ENCODE results near the gene CALML3. TPM values are rescaled to one million over a fixed set of nuclear protein-coding genes. Genes with fewer than 3 reads are reported as not detected.

CALML3 gene
- total RNA-seq, 1 donor = not detected

DNA sequence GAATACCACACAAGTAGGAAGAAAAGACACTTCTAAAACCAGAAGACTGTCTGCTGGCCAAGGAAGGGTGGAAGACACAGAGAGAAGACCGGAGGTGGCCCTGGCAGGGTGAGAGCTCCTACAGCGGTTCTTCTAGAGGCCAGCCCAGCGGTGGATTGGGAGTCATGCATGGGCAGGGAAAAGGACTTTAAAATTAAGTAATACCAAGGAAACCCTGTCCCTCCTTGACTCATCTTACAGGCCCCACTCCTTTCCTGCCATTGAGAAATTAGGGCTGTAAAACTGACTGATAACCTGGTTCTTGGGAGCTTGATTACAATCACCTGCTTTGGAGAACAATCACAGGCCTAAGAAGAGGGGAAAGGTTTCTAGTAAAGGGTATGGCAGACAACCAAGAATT lies 16.1 kb downstream of the CALML3 start:
- no peak overlapping the region for H3K4me3 ChIP-seq (ENCODE audit: insufficient read depth, low read length)
- no peak overlapping the region for H2AFZ ChIP-seq (ENCODE audit: low read length)
- no peak for DNase-seq (ENCODE audit: insufficient read length, low spot score, missing footprints)
- H3K27me3 ChIP-seq (ENCODE audit: insufficient read depth, low read length) = no peaks in the 10 kb centered on the region
- TF ChIP-seq, protein P1, sequence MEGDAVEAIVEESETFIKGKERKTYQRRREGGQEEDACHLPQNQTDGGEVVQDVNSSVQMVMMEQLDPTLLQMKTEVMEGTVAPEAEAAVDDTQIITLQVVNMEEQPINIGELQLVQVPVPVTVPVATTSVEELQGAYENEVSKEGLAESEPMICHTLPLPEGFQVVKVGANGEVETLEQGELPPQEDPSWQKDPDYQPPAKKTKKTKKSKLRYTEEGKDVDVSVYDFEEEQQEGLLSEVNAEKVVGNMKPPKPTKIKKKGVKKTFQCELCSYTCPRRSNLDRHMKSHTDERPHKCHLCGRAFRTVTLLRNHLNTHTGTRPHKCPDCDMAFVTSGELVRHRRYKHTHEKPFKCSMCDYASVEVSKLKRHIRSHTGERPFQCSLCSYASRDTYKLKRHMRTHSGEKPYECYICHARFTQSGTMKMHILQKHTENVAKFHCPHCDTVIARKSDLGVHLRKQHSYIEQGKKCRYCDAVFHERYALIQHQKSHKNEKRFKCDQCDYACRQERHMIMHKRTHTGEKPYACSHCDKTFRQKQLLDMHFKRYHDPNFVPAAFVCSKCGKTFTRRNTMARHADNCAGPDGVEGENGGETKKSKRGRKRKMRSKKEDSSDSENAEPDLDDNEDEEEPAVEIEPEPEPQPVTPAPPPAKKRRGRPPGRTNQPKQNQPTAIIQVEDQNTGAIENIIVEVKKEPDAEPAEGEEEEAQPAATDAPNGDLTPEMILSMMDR (IDR thresholded peaks at IDR 0.05; ENCODE audit: extremely low read depth, low read depth, low read length) = no peak
- H3K79me2 ChIP-seq (ENCODE audit: insufficient read depth, low read length) = no peaks in the 10 kb centered on the region
- no peaks in the 10 kb centered on the region for H3K9me3 ChIP-seq (ENCODE audit: low read depth, low read length)
- H3K27ac ChIP-seq (ENCODE audit: low read depth, low read length) = no peak overlapping the region
- H3K36me3 ChIP-seq (ENCODE audit: insufficient read depth, low read length) = no peaks in the 10 kb centered on the region
- H3K4me1 ChIP-seq (ENCODE audit: insufficient read depth, low read length) = peaks cover 13% of the 10 kb centered on the region
- no peak overlapping the region for H3K4me2 ChIP-seq (ENCODE audit: insufficient read depth, low read length)
- H4K20me1 ChIP-seq (ENCODE audit: insufficient read depth, low read length) = no peaks in the 10 kb centered on the region

- H3K79me2 ChIP-seq (ENCODE audit: insufficient read depth, low read length) = no peaks in the 10 kb centered on the region
These were observed 17.3 kb downstream of the CALML3 start for GRCh38 chr10:5542100-5542499.

DNA sequence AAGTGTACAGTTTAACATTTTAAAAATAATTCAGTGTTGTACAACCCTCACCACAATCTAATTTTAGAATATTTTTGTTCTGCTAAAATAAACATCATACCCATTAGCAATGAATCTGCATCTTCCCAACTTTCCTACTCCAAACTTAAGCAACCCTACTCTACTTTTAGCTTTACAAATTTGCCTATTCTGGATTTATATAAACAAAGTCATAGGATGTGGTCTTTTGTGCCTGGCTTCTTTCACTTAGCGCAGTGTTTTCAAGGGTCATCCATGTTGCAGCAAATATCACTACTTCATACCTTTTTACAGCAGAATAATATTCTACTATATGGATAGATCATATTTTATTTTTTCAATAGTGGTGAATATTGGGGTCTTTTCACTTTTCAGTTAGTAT lies 18.9 kb downstream of the CALML3 start:
- DNase-seq (ENCODE audit: insufficient read length, low spot score, missing footprints) = peak; percentile 34
- H3K27ac ChIP-seq (ENCODE audit: low read depth, low read length) = no peak overlapping the region
- TF ChIP-seq, protein P1 (IDR thresholded peaks at IDR 0.05; ENCODE audit: extremely low read depth, low read depth, low read length) = no peak
- H3K9me3 ChIP-seq (ENCODE audit: low read depth, low read length) = no peaks in the 10 kb centered on the region
- no peaks in the 10 kb centered on the region for H3K36me3 ChIP-seq (ENCODE audit: insufficient read depth, low read length)
- H3K4me2 ChIP-seq (ENCODE audit: insufficient read depth, low read length) = no peak overlapping the region
- H3K79me2 ChIP-seq (ENCODE audit: insufficient read depth, low read length) = no peaks in the 10 kb centered on the region
- H3K27me3 ChIP-seq (ENCODE audit: insufficient read depth, low read length) = no peaks in the 10 kb centered on the region
- no peak overlapping the region for H2AFZ ChIP-seq (ENCODE audit: low read length)
- no peak overlapping the region for H3K4me3 ChIP-seq (ENCODE audit: insufficient read depth, low read length)
- H4K20me1 ChIP-seq (ENCODE audit: insufficient read depth, low read length) = no peaks in the 10 kb centered on the region
- H3K4me1 ChIP-seq (ENCODE audit: insufficient read depth, low read length) = peaks cover 37% of the 10 kb centered on the region

More at GRCh38 chr10:5542100-5542499, 17.3 kb downstream of the CALML3 start:
- Histone ChIP-seq H3K9me3 (ENCODE audit: low read depth, low read length) (no peaks in the 10 kb centered on the region), H3K36me3 (ENCODE audit: insufficient read depth, low read length) (no peaks in the 10 kb centered on the region), H2AFZ (ENCODE audit: low read length) (no peak overlapping the region), H4K20me1 (ENCODE audit: insufficient read depth, low read length) (no peaks in the 10 kb centered on the region), H3K4me3 (ENCODE audit: insufficient read depth, low read length) (no peak overlapping the region), H3K27me3 (ENCODE audit: insufficient read depth, low read length) (no peaks in the 10 kb centered on the region), H3K4me2 (ENCODE audit: insufficient read depth, low read length) (no peak overlapping the region), H3K4me1 (ENCODE audit: insufficient read depth, low read length) (peaks cover 25% of the 10 kb centered on the region), H3K27ac (ENCODE audit: low read depth, low read length) (no peak overlapping the region)
- TF ChIP-seq, protein P1 (IDR thresholded peaks at IDR 0.05; ENCODE audit: extremely low read depth, low read depth, low read length) = no peak
- no peak for DNase-seq (ENCODE audit: insufficient read length, low spot score, missing footprints)

- TF ChIP-seq, protein P1 (IDR thresholded peaks at IDR 0.05; ENCODE audit: extremely low read depth, low read depth, low read length) = no peak
- no peaks in the 10 kb centered on the region for H3K36me3 ChIP-seq (ENCODE audit: insufficient read depth, low read length)
- H3K4me2 ChIP-seq (ENCODE audit: insufficient read depth, low read length) = no peak overlapping the region
- peaks cover 41% of the 10 kb centered on the region for H3K4me1 ChIP-seq (ENCODE audit: insufficient read depth, low read length)
- no peaks in the 10 kb centered on the region for H4K20me1 ChIP-seq (ENCODE audit: insufficient read depth, low read length)
- H3K4me3 ChIP-seq (ENCODE audit: insufficient read depth, low read length) = no peak overlapping the region
- no peak for DNase-seq (ENCODE audit: insufficient read length, low spot score, missing footprints)
- H3K27me3 ChIP-seq (ENCODE audit: insufficient read depth, low read length) = no peaks in the 10 kb centered on the region
- no peaks in the 10 kb centered on the region for H3K9me3 ChIP-seq (ENCODE audit: low read depth, low read length)
- H3K27ac ChIP-seq (ENCODE audit: low read depth, low read length) = no peak overlapping the region
- H3K79me2 ChIP-seq (ENCODE audit: insufficient read depth, low read length) = no peaks in the 10 kb centered on the region
- H2AFZ ChIP-seq (ENCODE audit: low read length) = no peak overlapping the region
These were observed 19.6 kb downstream of the CALML3 start for GRCh38 chr10:5544216-5544805.

Measured in osteoblast (primary cell).